Aortic smooth muscle cell (primary cell): ENCODE measurements around the gene TYR. TPM values are rescaled to one million over a fixed set of nuclear protein-coding genes. Genes with fewer than 3 reads are reported as not detected.

ENCODE experiments used
- total RNA-seq: library from RNA; depleted of rRNA; stranded (reverse); fragments of >200 nt; gene quantifications from 2 replicates; pipeline ENCODE4 v1.2.3, GENCODE V29; 2014

The TYR gene
- not detected in 2 replicates for total RNA-seq

GRCh38 chr11:89177691-89178231, at the start of gene TYR:
Gene TYR (plus strand): TSS chr11:89177875. CDS start chr11:89177954, 79 bp downstream.

Other genes starting within 250 kb of the TYR start
- gene GRM5, start 111.9 kb upstream of the TYR start, total RNA-seq, result under 0.01 and 0.06 TPM in 2 replicates